Right atrium auricular region (tissue), 2 donors: ENCODE data around the gene MORN3. TPM values are rescaled to one million over a fixed set of nuclear protein-coding genes. Genes with fewer than 3 reads are reported as not detected.

Source experiments
- DNase-seq: peaks from one replicate; pipeline ENCODE4 v3.0.0-alpha.2; 2019; ENCODE audit warnings: low spot score
- H3K27ac ChIP-seq, 2 donors: fragments of 200-600 bp; sonication (generic); 1 replicate in 1 of 2; 2 replicates in 1 of 2; pipeline ENCODE4 v1.5.1; 2016 to 2019
- H3K27me3 ChIP-seq, 2 donors: fragments of 200-600 bp; sonication (generic); one replicate each; pipeline versions ENCODE4 v1.5.1 to v1.6.0; 2017 to 2019
- H3K36me3 ChIP-seq: fragments of 200-600 bp; sonication (generic); one replicate; pipeline ENCODE4 v1.5.1; 2016
- H3K4me1 ChIP-seq, 2 donors: fragments of 200-600 bp; sonication (generic); one replicate each; pipeline versions ENCODE4 v1.5.1 to v1.6.0; 2017 to 2019
- H3K4me3 ChIP-seq, 2 donors: fragments of 200-600 bp; sonication (generic); 1 replicate in 1 of 2; 2 replicates in 1 of 2; pipeline ENCODE4 v1.5.1; 2017 to 2019; ENCODE audit warnings: mild to moderate bottlenecking in 1 of 2, moderate library complexity in 1 of 2
- H3K9me3 ChIP-seq, 2 donors: fragments of 200-600 bp; sonication (generic); one replicate each; pipeline ENCODE4 v1.5.1; 2019
- total RNA-seq, 2 donors: library from RNA; depleted of rRNA; stranded (reverse); fragments of >200 nt; gene quantifications; one replicate each; pipeline ENCODE4 v1.1.0, GENCODE V29; 2016
- TF ChIP-seq, protein P1 (sequence below), 2 donors: fragments of 200-600 bp; sonication (generic); IDR thresholded peaks; one replicate each; pipeline ENCODE4 v1.5.1; 2019; ENCODE audit warnings: antibody characterized with exemption in 2 of 2

MORN3 gene
- total RNA-seq, 2 donors from 2014 or later, result 0.35 TPM; not detected in 1

DNA sequence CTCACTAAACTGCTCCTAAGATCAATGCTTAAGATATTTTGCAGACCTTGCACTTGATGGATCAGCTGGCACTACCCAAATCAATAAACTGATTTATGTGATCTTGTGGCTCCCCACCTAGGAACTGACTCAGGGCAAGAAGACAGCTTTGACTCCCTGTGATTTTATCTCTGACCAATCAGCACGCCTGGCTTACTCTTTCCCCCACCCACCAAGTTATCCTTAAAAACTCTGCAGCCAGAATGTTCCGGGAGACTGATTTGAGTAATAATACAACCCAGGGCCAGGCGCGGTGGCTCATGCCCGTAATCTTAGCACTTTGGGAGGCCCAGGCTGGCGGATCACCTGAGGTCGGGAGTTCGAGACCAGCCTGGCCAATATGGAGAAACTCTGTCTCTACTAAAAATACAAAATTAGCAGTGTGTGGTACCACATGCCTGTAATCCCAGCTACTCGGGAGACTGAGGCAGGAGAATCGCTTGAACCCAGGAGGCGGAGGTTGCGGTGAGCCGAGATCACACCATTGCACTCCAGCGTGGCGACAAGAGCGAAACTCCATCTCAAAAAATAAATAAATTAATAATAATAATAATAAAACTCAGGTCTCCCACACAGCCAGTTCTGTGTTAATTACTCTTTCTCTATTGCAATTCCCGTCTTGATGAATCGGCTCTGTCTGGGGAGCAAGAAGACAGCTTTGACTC, 12.0 kb downstream of the MORN3 start:
- no peak for DNase-seq
- H3K27ac ChIP-seq, result no peak overlapping the region
- TF ChIP-seq, protein P1, sequence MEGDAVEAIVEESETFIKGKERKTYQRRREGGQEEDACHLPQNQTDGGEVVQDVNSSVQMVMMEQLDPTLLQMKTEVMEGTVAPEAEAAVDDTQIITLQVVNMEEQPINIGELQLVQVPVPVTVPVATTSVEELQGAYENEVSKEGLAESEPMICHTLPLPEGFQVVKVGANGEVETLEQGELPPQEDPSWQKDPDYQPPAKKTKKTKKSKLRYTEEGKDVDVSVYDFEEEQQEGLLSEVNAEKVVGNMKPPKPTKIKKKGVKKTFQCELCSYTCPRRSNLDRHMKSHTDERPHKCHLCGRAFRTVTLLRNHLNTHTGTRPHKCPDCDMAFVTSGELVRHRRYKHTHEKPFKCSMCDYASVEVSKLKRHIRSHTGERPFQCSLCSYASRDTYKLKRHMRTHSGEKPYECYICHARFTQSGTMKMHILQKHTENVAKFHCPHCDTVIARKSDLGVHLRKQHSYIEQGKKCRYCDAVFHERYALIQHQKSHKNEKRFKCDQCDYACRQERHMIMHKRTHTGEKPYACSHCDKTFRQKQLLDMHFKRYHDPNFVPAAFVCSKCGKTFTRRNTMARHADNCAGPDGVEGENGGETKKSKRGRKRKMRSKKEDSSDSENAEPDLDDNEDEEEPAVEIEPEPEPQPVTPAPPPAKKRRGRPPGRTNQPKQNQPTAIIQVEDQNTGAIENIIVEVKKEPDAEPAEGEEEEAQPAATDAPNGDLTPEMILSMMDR (IDR thresholded peaks at IDR 0.05), result no peak

DNA sequence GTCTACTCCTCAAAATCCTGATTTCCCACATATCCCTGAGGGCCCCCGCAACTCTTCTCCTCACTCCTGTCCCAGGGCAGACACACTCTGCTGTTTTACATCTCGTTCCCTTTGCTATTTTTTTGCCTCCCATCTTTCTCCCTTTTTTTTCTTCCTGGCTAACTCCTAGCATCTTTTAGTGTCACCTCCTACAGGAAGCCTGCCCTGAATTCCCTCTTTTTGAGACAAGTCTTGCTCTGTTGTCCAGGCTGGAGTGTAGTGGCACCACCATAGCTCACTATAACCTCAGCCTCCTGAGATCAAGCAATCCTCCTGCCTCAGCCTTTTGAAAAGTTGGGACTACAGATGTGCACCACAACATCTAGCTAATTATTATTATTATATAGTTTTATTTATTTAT, 13.3 kb downstream of the MORN3 start:
- H3K36me3 ChIP-seq, result no peaks in the 10 kb centered on the region
- no peaks in the 10 kb centered on the region for H3K27me3 ChIP-seq
- TF ChIP-seq, protein P1 (IDR thresholded peaks at IDR 0.05), result no peak
- no peaks in the 10 kb centered on the region for H3K4me1 ChIP-seq
- no peak overlapping the region for H3K4me3 ChIP-seq
- no peaks in the 10 kb centered on the region for H3K9me3 ChIP-seq
- H3K27ac ChIP-seq, result no peak overlapping the region
- DNase-seq, result no peak

More for the DNA sequence above, 12.0 kb downstream of the MORN3 start:
- Histone ChIP-seq H3K4me3 (no peak overlapping the region), H3K27me3 (no peaks in the 10 kb centered on the region), H3K9me3 (no peaks in the 10 kb centered on the region), H3K36me3 (no peaks in the 10 kb centered on the region), H3K4me1 (no peaks in the 10 kb centered on the region)

DNA sequence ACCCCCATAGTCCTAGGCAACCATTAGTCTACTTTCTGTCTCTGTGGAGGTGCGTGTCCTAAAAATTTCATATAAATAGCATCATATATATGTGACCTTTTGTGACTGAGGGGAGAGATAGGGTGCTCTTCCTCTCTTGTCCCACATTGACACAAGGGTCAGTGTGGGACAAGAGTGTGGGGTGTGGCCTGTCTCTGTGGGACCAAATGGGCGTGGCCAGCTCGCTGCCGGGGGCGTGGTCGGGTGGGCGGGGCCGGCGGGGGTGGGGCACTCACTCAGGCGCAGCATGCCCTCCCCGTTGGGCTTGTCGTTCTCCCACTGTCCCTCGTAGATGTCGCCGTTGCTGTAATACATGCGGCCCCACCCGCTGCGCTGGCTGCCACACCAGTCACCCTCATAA, 15.5 kb downstream of the MORN3 start:
- Histone ChIP-seq H3K4me3 (no peak overlapping the region), H3K27me3 (no peaks in the 10 kb centered on the region), H3K36me3 (no peaks in the 10 kb centered on the region), H3K4me1 (no peaks in the 10 kb centered on the region), H3K27ac (no peak overlapping the region), H3K9me3 (no peaks in the 10 kb centered on the region)
- TF ChIP-seq, protein P1 (IDR thresholded peaks at IDR 0.05), result no peak
- DNase-seq, result no peak

DNA sequence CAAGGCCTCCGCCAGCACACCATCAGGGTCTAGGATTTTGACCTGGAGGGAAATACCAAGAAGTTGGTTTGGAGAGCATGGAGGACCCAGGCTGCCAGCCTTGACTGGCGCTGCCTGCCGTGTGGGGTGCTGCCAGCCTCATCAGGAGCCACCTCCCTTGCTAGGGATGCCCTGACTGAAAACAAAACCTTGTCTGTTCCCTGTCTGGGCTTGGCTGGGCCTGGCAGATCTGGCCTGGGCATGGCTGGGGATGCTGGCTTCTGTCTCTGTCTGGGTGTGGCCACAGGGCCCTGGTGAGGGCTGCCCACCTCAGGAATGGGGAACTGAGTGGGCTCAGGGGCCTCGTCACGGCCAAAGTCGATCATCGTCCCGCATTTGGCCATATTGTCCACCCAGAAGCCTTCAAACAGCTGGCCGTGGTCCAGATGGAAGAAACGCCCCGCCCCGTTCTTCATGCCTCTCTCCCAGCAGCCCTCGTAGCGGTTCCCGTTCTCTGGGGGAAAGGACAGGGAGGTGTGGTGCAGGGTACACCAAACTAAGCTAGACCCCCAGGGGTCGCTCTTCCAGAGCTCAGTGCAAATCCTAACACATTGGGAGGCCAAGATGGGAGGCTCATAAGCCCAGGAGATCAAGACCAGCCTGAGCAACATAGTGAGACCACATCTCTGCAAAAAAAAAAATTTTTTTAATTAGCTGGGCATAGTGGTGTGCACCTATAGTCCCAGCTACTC, 16.5 kb downstream of the MORN3 start:
- no peak overlapping the region for H3K27ac ChIP-seq
- no peaks in the 10 kb centered on the region for H3K36me3 ChIP-seq
- no peaks in the 10 kb centered on the region for H3K4me1 ChIP-seq
- H3K4me3 ChIP-seq, result no peak overlapping the region
- H3K9me3 ChIP-seq, result no peaks in the 10 kb centered on the region
- no peak for DNase-seq
- TF ChIP-seq, protein P1 (IDR thresholded peaks at IDR 0.05), result no peak
- H3K27me3 ChIP-seq, result no peaks in the 10 kb centered on the region

DNA sequence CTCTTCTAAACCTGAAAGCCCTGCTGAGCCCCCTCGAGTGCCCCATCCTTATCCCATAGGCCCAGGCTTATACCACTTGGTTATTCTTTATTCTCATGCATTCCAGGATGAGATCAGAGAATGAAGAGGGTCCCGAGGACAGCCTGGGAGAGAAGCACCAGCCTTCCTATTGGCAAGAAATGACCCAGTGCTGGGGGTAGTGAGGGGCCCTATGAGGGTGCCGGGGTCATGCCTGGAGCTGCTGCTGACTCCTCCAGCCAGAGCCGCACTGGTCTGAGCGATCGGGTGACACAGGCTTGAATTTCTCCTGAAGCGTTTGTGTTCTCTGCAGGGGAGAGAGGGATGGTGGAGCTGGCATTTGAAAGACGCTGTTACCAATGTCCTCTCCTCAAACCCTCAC, 18.1 kb downstream of the MORN3 start:
- H3K27ac ChIP-seq, result no peak overlapping the region
- no peaks in the 10 kb centered on the region for H3K9me3 ChIP-seq
- DNase-seq, result no peak
- no peak overlapping the region for H3K4me3 ChIP-seq
- no peaks in the 10 kb centered on the region for H3K27me3 ChIP-seq
- no peaks in the 10 kb centered on the region for H3K4me1 ChIP-seq
- no peaks in the 10 kb centered on the region for H3K36me3 ChIP-seq
- TF ChIP-seq, protein P1 (IDR thresholded peaks at IDR 0.05), result no peak
